ENCODE data around the gene RNASE11. TPM values are rescaled to one million over a fixed set of nuclear protein-coding genes. Genes with fewer than 3 reads are reported as not detected.

Gene RNASE11
- total and polyA plus RNA-seq, 10 of the 15 experiments (the other 5 are each of a cell fraction or from before 2014, with no cell fraction given): not detected

DNA sequence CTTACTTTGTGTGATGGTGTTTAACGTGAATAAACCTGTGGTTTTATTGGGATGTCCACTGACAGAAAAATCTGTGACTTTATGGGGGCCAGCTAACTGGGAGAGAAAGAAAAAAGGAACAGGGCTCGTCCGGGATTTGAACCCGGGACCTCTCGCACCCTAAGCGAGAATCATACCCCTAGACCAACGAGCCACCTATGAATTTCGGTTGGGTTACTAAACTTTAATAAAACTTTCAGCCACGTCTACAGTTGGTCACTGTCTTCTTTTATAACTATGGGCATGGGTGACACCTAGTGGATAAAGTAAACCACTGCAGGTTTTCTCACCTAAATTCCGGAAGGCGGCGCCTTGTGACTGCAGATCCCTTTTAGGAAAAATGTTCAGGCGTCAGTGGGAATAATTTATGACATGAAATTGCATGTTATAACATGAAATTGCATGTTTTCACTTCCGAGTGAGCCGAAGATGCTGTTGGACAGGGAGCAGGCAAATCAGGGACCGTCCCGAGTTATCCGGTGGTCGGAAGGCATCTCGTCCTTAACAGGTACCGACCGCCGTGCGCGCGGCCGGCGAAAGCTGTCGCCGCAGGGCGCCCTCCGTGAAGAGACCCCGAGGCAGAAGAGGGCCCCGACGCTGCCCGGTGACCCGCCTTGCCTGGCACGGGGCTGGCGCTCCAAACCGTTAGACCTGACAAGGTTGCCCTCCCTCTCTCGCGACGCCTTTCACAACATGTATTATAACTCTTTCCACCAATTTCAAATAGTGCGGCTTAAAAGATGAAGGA is 21.6 kb upstream of the RNASE11 start (continued):
- TF ChIP-seq, protein P1, sequence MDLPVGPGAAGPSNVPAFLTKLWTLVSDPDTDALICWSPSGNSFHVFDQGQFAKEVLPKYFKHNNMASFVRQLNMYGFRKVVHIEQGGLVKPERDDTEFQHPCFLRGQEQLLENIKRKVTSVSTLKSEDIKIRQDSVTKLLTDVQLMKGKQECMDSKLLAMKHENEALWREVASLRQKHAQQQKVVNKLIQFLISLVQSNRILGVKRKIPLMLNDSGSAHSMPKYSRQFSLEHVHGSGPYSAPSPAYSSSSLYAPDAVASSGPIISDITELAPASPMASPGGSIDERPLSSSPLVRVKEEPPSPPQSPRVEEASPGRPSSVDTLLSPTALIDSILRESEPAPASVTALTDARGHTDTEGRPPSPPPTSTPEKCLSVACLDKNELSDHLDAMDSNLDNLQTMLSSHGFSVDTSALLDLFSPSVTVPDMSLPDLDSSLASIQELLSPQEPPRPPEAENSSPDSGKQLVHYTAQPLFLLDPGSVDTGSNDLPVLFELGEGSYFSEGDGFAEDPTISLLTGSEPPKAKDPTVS (IDR thresholded peaks at IDR 0.05; ENCODE audit: low read depth, low read length): no peak
- peak; percentile 78 for TF ChIP-seq FOXM1 (IDR thresholded peaks at IDR 0.05; ENCODE audit: low read depth, low read length)
- 0 out of 2 replicates have a peak, but pooled peaks have one; percentile 46 for TF ChIP-seq GABPA (IDR thresholded peaks at IDR 0.05; ENCODE audit: low read depth)
- no peak for TF ChIP-seq SIX5 (IDR thresholded peaks at IDR 0.05; ENCODE audit: low read depth, low read length, severe bottlenecking)
- peak; percentile 85 to 100 (median 97); a peak in 5 of 6 replicates for TF ChIP-seq CTCF (IDR thresholded peaks at IDR 0.05 in 2 of 3, conservative IDR thresholded peaks at IDR 0.05 in 1 of 3; ENCODE audit: control insufficient read depth in 2 of 3, extremely low read depth in 1 of 3, insufficient read depth in 1 of 3, low read depth in 3 of 3, low read length in 3 of 3)
- TF ChIP-seq TARDBP (IDR thresholded peaks at IDR 0.05; ENCODE audit: borderline replicate concordance): peak; percentile 87; the same call in 1 of the 2 replicates
- no peak for TF ChIP-seq TCF3 (IDR thresholded peaks at IDR 0.05; ENCODE audit: borderline replicate concordance, insufficient read depth, low read depth, low read length)
- TF ChIP-seq, protein P2, sequence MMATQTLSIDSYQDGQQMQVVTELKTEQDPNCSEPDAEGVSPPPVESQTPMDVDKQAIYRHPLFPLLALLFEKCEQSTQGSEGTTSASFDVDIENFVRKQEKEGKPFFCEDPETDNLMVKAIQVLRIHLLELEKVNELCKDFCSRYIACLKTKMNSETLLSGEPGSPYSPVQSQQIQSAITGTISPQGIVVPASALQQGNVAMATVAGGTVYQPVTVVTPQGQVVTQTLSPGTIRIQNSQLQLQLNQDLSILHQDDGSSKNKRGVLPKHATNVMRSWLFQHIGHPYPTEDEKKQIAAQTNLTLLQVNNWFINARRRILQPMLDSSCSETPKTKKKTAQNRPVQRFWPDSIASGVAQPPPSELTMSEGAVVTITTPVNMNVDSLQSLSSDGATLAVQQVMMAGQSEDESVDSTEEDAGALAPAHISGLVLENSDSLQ (IDR thresholded peaks at IDR 0.05): 0 out of 2 replicates have a peak, but pooled peaks have one; percentile 17
- TF ChIP-seq KDM1A (IDR thresholded peaks at IDR 0.05; ENCODE audit: borderline replicate concordance): no peak
- no peak for TF ChIP-seq EZH2 (IDR thresholded peaks at IDR 0.05; ENCODE audit: borderline replicate concordance, control insufficient read depth, low read depth, low read length)
- TF ChIP-seq SMAD1 (IDR thresholded peaks at IDR 0.05; ENCODE audit: low read depth, partially characterized antibody): no peak
- TF ChIP-seq EGR1 (IDR thresholded peaks at IDR 0.05; ENCODE audit: borderline replicate concordance in 1 of 2, low read depth in 2 of 2, low read length in 2 of 2): no peak
- 0 out of 2 replicates have a peak, but pooled peaks have one; percentile 29 for TF ChIP-seq NR2F1 (conservative IDR thresholded peaks at IDR 0.05)
- no peak for TF ChIP-seq ATF7 (IDR thresholded peaks at IDR 0.05; ENCODE audit: low read depth)
- TF ChIP-seq RELA (IDR thresholded peaks at IDR 0.05; ENCODE audit: borderline replicate concordance, partially characterized antibody): peak; percentile 46
- peak; percentile 19 for TF ChIP-seq SP1 (IDR thresholded peaks at IDR 0.05; ENCODE audit: low read depth, low read length)
- TF ChIP-seq POU2F2 (IDR thresholded peaks at IDR 0.05; ENCODE audit: borderline replicate concordance, low read depth, low read length): 0 out of 3 replicates have a peak, but pooled peaks have one; percentile 33
- no peak for TF ChIP-seq MEF2B (IDR thresholded peaks at IDR 0.05; ENCODE audit: partially characterized antibody, poor library complexity, severe bottlenecking)
- peak; percentile 70; the same call in 1 of the 2 replicates for TF ChIP-seq IKZF1 (conservative IDR thresholded peaks at IDR 0.05)
- TF ChIP-seq CHD4 (IDR thresholded peaks at IDR 0.05): no peak
- TF ChIP-seq YY1 (IDR thresholded peaks at IDR 0.05; ENCODE audit: low read depth, low read length): peak; percentile 70
- TF ChIP-seq SKIL (IDR thresholded peaks at IDR 0.05; ENCODE audit: low read depth, poor library complexity, severe bottlenecking): peak; percentile 30
- peak; percentile 84; the same call in 1 of the 2 replicates for TF ChIP-seq ZNF207 (IDR thresholded peaks at IDR 0.05; ENCODE audit: borderline replicate concordance)
